ENCODE measurements around the gene SLC22A3. TPM values are rescaled to one million over a fixed set of nuclear protein-coding genes. Genes with fewer than 3 reads are reported as not detected.

Gene SLC22A3
- total RNA-seq, 2 donors from 2014 or later = 0.11 TPM; not detected in 1

DNA sequence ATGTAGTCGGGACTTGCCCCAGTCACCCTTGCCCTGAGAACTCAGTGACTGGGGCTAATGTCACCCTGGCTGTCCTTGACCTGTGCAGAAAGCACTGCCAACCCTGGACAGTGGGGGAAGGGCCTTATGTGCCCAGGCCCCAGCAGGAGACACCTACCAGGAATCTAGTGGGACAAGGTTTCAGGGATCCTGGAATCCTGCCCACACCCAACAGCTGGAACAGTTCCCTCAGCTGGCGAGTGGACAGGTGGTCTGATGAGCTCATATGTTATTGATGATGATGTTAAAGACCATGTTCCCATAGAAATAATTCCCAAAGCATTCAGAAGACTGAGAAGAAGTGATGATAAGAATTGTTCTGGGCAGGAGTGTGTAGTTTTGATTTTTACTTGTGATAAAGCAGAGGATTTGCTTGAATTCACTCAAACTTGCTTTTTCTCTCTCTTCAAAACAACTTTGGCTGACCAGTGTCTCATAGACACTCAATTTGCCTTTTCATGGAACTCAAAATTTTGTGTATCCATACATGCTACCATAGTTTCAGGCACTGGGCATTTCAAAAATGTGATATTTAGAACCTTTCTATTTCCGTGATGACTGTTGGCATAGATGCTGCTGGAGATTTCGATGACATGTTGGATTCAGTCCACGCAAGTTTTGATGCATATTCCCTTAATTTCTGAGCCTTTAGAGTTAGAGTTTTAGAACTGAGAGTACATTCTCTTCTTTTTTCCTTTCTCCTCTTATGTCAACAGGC lies 79.3 kb downstream of the SLC22A3 start:
- peaks cover 23% of the 10 kb centered on the region for H3K27me3 Mint-ChIP-seq
- no peaks in the 10 kb centered on the region for H3K36me3 Mint-ChIP-seq (ENCODE audit: low read depth)
- H3K9me3 Mint-ChIP-seq = no peaks in the 10 kb centered on the region
- peaks cover 6% of the 10 kb centered on the region for H3K4me1 Mint-ChIP-seq
- H3K27ac Mint-ChIP-seq = no peak overlapping the region
- no peak overlapping the region for H3K4me3 Mint-ChIP-seq
- ATAC-seq (replicated peaks) = no peak

DNA sequence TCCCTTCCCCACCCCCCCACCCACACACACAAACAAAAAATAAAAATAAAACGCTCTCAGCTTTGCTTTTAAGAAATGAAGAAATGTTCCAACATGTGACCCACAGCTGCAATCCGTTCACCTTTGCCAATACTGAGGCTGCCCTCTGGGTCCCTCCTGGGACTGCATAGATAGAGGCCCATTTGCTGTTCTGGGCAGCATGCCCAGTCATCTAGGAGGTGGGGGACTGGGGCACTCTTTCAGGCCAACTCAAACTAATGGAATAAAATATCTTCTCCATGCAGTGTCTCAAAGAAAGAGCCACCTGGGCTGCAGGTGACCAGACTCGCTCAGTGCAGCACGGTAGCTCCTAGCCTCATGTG lies 79.9 kb downstream of the SLC22A3 start:
- Mint-ChIP-seq H3K36me3 (ENCODE audit: low read depth) (no peaks in the 10 kb centered on the region), H3K4me1 (peaks cover 6% of the 10 kb centered on the region), H3K9me3 (no peaks in the 10 kb centered on the region), H3K4me3 (no peak overlapping the region), H3K27ac (no peak overlapping the region), H3K27me3 (peaks cover 23% of the 10 kb centered on the region)
- no peak for ATAC-seq (replicated peaks)

DNA sequence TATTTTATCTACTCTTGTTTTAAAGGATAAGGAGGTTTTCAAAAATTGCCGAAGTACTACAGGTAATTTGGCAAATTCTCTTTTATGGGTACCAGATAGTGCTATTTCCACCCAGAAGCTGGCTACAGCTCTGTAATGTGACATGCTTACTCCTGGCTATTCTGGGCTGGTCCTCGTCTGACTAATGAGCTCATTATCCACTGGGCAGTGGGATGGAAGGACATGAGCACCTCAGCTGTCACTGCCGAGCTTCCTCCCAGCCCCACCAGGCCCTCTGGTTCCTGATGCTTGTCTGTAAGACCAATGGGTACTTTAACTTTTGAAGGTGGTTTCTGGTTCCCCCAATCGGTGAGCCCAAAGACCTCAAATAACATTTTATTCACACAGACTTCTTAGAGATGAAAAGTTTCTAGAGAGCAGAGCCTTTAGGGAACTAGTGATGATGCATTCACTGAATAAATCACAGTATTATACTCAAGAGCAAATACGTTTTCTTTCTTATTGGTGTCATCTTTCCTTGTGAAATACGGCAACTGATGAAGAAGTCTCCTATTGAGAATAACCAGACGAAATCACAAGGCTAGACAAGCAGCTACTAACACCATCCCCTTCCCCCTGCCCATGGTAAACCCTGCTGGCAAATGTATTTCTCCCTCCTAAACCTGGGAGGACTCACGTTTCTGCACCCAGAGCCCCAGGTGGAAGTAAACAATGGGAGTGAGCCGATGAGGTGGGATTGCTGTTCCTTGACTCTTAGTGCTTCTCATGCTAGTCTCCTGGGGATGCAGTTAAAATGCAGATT lies 80.8 kb downstream of the SLC22A3 start:
- H3K4me3 Mint-ChIP-seq = no peak overlapping the region
- ATAC-seq (replicated peaks) = no peak
- no peaks in the 10 kb centered on the region for H3K9me3 Mint-ChIP-seq
- no peaks in the 10 kb centered on the region for H3K36me3 Mint-ChIP-seq (ENCODE audit: low read depth)
- peaks cover 6% of the 10 kb centered on the region for H3K4me1 Mint-ChIP-seq
- H3K27me3 Mint-ChIP-seq = peaks cover 23% of the 10 kb centered on the region
- no peak overlapping the region for H3K27ac Mint-ChIP-seq

DNA sequence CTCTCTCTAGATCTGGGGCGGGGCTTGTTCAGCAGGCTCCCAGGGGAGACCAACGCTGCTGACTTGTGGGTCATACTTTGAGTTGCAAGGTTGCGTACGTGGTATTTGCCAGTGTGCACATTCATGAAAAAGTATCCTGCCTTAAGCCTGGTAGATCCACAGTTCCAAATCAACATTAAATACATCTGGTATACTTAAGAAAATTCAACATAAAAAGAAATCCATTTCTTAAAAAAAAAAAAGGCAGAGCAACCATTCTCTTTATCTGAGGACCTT lies 81.4 kb downstream of the SLC22A3 start:
- H3K27ac Mint-ChIP-seq = no peak overlapping the region
- H3K4me1 Mint-ChIP-seq = peaks cover 6% of the 10 kb centered on the region
- no peaks in the 10 kb centered on the region for H3K9me3 Mint-ChIP-seq
- H3K27me3 Mint-ChIP-seq = peaks cover 23% of the 10 kb centered on the region
- no peak overlapping the region for H3K4me3 Mint-ChIP-seq
- no peak for ATAC-seq (replicated peaks)
- no peaks in the 10 kb centered on the region for H3K36me3 Mint-ChIP-seq (ENCODE audit: low read depth)

DNA sequence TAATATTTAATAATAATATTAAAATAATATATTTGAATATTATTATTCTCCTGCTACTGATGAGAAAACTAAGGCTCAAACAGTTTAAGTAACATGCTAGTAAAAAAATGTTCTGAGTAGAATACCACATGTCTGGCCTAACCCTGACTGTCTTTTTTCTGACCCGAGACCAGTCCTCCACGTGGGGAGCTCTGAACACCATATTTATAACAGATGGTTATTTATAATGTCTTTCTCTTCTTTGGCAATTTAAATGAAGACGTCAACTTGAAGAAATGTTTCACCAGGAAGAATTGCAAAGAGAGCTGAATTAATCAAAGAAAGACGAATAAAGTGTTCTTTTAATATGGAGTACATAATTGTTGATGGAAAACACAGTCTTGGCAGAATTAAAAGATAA lies 82.0 kb downstream of the SLC22A3 start:
- Mint-ChIP-seq H3K27ac (no peak overlapping the region), H3K9me3 (no peaks in the 10 kb centered on the region), H3K27me3 (peaks cover 23% of the 10 kb centered on the region), H3K4me1 (peaks cover 6% of the 10 kb centered on the region), H3K36me3 (ENCODE audit: low read depth) (no peaks in the 10 kb centered on the region), H3K4me3 (no peak overlapping the region)
- ATAC-seq (replicated peaks) = no peak

DNA sequence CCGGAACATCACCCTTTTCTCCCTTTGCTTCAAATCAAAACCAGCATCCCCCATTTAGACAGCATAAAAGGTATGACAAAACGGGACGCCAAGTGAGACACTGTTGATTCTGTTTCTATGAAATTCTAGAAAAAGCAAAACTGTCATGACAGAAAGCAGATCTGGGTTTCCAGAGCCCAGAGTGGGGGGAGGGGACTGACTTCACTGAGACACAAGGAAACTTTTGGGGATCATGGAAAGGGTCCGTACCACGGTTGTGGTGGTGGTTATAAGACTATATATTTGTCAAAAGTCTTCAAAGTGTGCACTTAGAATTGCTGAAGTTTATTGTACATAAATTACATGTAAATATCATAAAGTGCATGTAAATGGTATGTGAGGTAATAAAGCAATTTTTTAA lies 82.6 kb downstream of the SLC22A3 start:
- no peak overlapping the region for H3K4me3 Mint-ChIP-seq
- peaks cover 6% of the 10 kb centered on the region for H3K4me1 Mint-ChIP-seq
- no peaks in the 10 kb centered on the region for H3K36me3 Mint-ChIP-seq (ENCODE audit: low read depth)
- H3K27ac Mint-ChIP-seq = no peak overlapping the region
- H3K9me3 Mint-ChIP-seq = no peaks in the 10 kb centered on the region
- peaks cover 25% of the 10 kb centered on the region for H3K27me3 Mint-ChIP-seq
- no peak for ATAC-seq (replicated peaks)

DNA sequence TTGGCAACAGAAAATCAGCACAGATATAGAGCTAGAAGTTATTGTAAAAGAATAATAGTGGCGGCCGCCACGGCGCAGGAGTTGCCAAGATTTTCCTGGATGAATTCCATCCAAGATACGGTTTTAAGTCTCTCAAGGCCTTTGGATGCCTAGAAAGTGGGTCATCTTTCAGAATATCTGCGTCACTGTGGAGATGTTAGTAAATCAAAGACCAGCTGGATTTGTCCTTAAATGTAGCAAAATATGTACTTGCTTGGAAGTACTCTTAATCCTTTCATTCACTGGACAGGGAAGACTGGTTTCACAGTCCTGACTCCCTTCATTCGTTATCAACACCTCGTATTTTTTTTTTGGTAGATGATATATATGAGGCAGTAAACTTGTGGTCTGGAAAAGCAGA lies 83.0 kb downstream of the SLC22A3 start:
- Mint-ChIP-seq H3K27me3 (peaks cover 27% of the 10 kb centered on the region), H3K36me3 (ENCODE audit: low read depth) (no peaks in the 10 kb centered on the region), H3K9me3 (no peaks in the 10 kb centered on the region), H3K27ac (no peak overlapping the region), H3K4me1 (peaks cover 4% of the 10 kb centered on the region), H3K4me3 (no peak overlapping the region)
- no peak for ATAC-seq (replicated peaks)

DNA sequence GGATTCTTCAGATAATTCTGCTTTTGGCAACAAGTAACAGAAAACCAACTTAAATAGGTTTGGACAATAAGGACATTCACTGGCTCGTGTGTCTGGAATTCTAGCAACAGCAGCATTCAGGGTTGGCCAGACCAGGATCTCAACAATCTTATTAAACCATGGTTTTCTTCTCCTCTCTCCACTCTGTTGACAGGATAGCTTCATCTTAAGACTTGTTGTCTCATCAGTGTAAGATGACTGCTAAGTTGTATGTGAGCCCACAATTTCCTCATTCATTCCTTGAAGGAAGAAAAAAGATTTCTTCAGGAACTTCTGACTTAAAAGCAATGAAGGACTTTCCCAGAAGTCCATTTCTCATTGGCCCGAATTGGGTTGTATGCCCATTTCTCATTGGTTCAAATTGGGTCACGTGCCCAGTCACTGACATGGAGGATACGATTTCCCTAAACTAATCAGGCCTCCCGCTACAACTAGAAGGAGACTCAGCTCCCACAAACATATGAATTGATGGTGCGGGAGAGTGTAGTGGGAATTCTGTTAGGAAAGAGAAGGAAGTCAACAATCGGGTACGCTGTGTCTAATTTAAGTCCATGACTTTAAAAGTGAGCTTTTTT lies 83.7 kb downstream of the SLC22A3 start:
- Mint-ChIP-seq H3K36me3 (ENCODE audit: low read depth) (no peaks in the 10 kb centered on the region), H3K4me1 (no peaks in the 10 kb centered on the region), H3K4me3 (no peak overlapping the region), H3K27me3 (peaks cover 27% of the 10 kb centered on the region), H3K27ac (no peak overlapping the region), H3K9me3 (no peaks in the 10 kb centered on the region)
- no peak for ATAC-seq (replicated peaks)

DNA sequence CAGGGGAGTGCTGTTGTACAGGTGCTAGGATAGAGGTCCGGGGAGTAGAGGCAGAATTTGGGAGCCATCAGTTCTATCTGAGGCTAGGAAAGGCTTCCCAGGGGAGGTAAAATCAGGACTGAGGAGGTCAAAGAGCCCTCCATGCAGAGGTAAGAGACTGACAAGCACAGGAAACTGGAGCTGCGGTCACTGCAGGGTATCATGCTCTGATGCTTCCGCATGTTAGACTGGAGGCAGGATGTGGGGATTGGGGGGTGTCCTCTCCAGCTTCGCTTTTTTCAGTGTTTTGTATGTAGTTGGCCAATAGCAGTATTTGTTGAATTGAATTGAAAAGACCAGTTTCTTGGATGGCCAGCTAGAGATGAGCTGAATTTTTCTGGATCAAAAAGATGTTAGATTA lies 87.8 kb downstream of the SLC22A3 start:
- Mint-ChIP-seq H3K9me3 (no peaks in the 10 kb centered on the region), H3K36me3 (ENCODE audit: low read depth) (no peaks in the 10 kb centered on the region), H3K4me1 (no peaks in the 10 kb centered on the region), H3K4me3 (no peak overlapping the region), H3K27me3 (peaks cover 9% of the 10 kb centered on the region), H3K27ac (no peak overlapping the region)
- ATAC-seq (replicated peaks) = peak; percentile 34

DNA sequence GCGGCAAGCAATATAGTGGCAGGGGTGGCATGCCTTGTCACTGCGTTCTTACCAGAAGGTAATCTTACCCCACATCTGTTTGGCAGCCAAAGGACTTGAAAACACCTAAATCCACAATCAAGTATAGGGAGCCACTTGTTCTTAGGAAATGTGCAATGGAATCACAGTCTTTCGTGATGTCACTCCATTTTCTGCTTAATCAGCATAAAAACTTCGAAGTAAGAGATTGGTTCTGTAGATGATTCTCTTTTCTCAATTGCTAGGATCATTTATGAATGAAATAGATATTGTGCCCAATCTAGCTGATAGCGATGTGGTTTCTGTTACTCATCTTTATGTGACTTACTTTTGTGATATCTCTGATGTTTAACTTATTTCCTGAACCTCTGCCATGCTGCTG lies 89.0 kb downstream of the SLC22A3 start:
- Mint-ChIP-seq H3K36me3 (ENCODE audit: low read depth) (no peaks in the 10 kb centered on the region), H3K27me3 (peaks cover 9% of the 10 kb centered on the region), H3K9me3 (no peaks in the 10 kb centered on the region), H3K4me1 (no peaks in the 10 kb centered on the region), H3K27ac (no peak overlapping the region), H3K4me3 (no peak overlapping the region)
- ATAC-seq (replicated peaks) = no peak

DNA sequence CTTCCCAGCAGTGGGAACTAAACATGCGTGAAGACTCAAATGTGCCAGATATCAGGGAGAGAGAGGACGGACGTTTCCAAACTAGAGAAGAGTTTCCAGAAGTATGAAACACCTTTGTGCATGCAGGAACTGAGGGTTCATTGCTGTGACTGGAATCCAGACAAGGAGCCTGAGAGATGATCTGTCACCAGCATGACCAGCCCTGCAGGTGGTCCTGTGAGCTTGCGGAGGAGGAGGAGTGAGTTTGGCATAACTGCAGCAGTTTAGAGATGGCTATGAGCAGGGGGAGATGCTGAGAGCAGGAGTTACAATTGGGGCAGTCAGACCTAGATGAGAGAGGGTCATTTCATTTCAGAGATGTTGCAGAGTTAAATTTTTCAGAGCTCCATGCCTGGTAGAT lies 89.6 kb downstream of the SLC22A3 start:
- Mint-ChIP-seq H3K27me3 (peaks cover 9% of the 10 kb centered on the region), H3K4me3 (no peak overlapping the region), H3K36me3 (ENCODE audit: low read depth) (no peaks in the 10 kb centered on the region), H3K4me1 (no peaks in the 10 kb centered on the region), H3K9me3 (no peaks in the 10 kb centered on the region), H3K27ac (no peak overlapping the region)
- no peak for ATAC-seq (replicated peaks)

DNA sequence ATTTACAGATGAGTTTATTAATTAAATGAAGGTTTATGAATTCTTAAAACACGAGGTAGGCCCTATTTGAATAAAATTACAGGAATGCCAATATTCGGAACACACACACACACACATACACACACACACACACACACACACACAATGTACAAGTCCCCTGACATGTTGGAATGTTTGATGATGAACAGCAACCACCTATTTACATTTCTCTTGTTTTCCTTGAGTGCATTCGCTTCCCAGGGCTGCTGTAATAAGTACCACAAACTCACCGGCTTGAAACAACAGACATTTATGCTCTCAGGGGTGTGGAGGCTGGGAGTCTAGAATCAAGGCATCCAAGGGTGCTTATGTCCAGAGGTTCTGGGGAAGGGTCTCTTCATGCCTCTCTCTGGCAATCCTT lies 90.3 kb downstream of the SLC22A3 start:
- H3K4me3 Mint-ChIP-seq = no peak overlapping the region
- no peaks in the 10 kb centered on the region for H3K36me3 Mint-ChIP-seq (ENCODE audit: low read depth)
- H3K27ac Mint-ChIP-seq = no peak overlapping the region
- H3K9me3 Mint-ChIP-seq = no peaks in the 10 kb centered on the region
- peaks cover 9% of the 10 kb centered on the region for H3K27me3 Mint-ChIP-seq
- ATAC-seq (replicated peaks) = no peak
- no peaks in the 10 kb centered on the region for H3K4me1 Mint-ChIP-seq

DNA sequence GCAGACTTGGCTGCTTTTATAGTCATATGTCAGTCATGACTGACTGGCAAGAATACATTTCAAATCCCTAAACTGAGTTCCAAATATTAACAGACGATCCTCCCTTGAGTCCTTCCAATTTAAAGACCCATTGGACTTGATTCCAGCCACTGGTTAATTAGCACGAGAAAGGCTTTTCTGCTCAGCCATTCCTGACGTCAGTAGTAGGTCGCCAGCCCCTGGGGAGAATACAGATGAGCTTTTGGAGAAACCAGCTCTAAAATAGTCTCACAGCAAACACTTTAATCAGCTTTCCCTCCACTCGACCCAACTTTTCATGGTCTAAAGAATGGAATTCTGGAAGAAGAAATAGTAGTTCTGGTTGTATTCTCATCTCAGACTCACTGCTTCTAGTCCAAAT lies 91.6 kb downstream of the SLC22A3 start:
- Mint-ChIP-seq H3K4me3 (no peak overlapping the region), H3K36me3 (ENCODE audit: low read depth) (no peaks in the 10 kb centered on the region), H3K27me3 (peaks cover 9% of the 10 kb centered on the region), H3K9me3 (no peaks in the 10 kb centered on the region), H3K27ac (no peak overlapping the region), H3K4me1 (no peaks in the 10 kb centered on the region)
- ATAC-seq (replicated peaks) = no peak

DNA sequence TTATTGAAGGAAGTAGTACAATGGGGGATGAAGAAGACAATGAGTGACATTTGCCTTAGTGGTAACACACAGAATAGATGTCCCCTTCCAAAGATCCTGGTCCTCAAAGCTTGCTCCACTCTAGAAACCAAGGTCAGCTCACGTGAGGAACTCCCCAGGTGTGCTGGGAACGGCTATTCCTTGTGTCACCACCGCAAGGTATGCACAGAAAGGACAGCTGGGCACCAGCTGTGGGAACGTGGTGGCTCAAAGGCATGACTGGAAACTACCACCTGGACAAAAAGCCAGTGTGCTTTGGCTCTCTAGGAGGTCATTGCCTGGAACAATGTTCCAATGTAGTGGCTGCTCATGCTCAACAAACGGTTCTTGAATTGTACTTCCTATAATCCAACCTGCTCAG lies 94.0 kb downstream of the SLC22A3 start:
- no peaks in the 10 kb centered on the region for H3K36me3 Mint-ChIP-seq (ENCODE audit: low read depth)
- H3K9me3 Mint-ChIP-seq = peaks cover 10% of the 10 kb centered on the region
- peaks cover 11% of the 10 kb centered on the region for H3K4me1 Mint-ChIP-seq
- peaks cover 18% of the 10 kb centered on the region for H3K27me3 Mint-ChIP-seq
- no peak overlapping the region for H3K4me3 Mint-ChIP-seq
- H3K27ac Mint-ChIP-seq = no peak overlapping the region
- no peak for ATAC-seq (replicated peaks)

DNA sequence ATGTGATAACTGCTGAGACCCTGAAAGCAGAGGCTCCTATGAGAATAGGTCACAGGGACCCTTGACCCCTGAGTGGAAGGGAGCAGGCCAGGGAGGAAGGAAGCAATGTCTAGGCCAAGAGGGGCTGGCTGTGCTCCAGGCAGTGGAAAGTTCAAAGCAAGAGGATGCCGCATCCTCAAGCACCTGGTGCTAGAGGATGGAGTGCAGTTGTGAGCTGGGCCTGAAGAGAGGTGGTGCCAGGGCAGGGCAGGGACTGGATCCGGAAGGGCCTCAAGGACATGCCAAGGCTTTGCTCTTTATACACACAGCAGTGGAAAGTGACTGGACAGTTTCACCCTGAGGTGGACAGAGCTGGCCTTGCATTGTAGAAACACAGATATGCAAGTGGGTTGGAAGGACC lies 97.0 kb downstream of the SLC22A3 start:
- H3K27me3 Mint-ChIP-seq = peaks cover 13% of the 10 kb centered on the region
- H3K36me3 Mint-ChIP-seq (ENCODE audit: low read depth) = no peaks in the 10 kb centered on the region
- H3K9me3 Mint-ChIP-seq = peaks cover 10% of the 10 kb centered on the region
- H3K4me3 Mint-ChIP-seq = no peak overlapping the region
- H3K27ac Mint-ChIP-seq = no peak overlapping the region
- H3K4me1 Mint-ChIP-seq = peaks cover 11% of the 10 kb centered on the region
- ATAC-seq (replicated peaks) = no peak
